K562 (cell line): ENCODE measurements around the gene GRIN2A. TPM values are rescaled to one million over a fixed set of nuclear protein-coding genes. Genes with fewer than 3 reads are reported as not detected.

Experiments
- ESRRB ChIP-seq: fragments of 250-450 bp; sonication (Bioruptor Pico); IDR thresholded peaks from 2 replicates; pipeline ENCODE4 v1.5.0; 2020; ENCODE audit warnings: mild to moderate bottlenecking, moderate library complexity, borderline replicate concordance
- POLR2AphosphoS5 ChIP-seq: IDR thresholded peaks from 2 replicates; pipeline ENCODE4 v1.6.1; 2011; ENCODE audit warnings: mild to moderate bottlenecking, low read depth, low read length, moderate library complexity; ENCODE audit not compliant: control insufficient read depth, insufficient read depth
- SIRT6 ChIP-seq: IDR thresholded peaks from one replicate; pipeline ENCODE4 v1.6.1; 2012; ENCODE audit warnings: low read depth, mild to moderate bottlenecking, control low read depth, inconsistent platforms, low read length, moderate library complexity
- ZNF830 ChIP-seq: fragments of 250-450 bp; sonication (Bioruptor Pico); IDR thresholded peaks from 2 replicates; pipeline ENCODE4 v1.5.0; 2021; ENCODE audit warnings: mild to moderate bottlenecking
- polyA plus RNA-seq, 8 experiments: library from polyadenylated mRNA; depleted of rRNA in 4 of 8; stranded (reverse) in 5 of 8; unstranded in 3 of 8; fragments of >200 nt; fragmentation: Nextera tagmentation in 2 of 8; fragmentation: Illumina TruSeq in 1 of 8; extraction: Ambion mirVana in 2 of 8; extraction: Trizol in 1 of 8; gene quantifications; 2 replicates each; pipeline versions ENCODE4 v1.2.1 to v1.2.3, GENCODE V29; 2011 to 2014; ENCODE audit warnings: inconsistent platforms in 1 of 8, missing spikeins in 1 of 8
- total RNA-seq, 7 experiments: library from RNA; depleted of rRNA in 6 of 7; stranded (reverse); fragments of >200 nt in 6 of 7; fragmentation: Illumina TruSeq in 2 of 7; extraction: Trizol in 2 of 7; gene quantifications; 2 replicates each; pipeline versions ENCODE4 v1.2.1 to v1.2.3, GENCODE V29; 2011 to 2021; ENCODE audit warnings: low replicate concordance in 1 of 7
- TF ChIP-seq, protein P1 (sequence below): sonication (generic); formaldehyde crosslinking; IDR thresholded peaks from 2 replicates; pipeline ENCODE4 v1.8.1; 2022; ENCODE audit warnings: missing genetic modification reagents
- TF ChIP-seq, protein P2 (sequence below), 2 experiments: fragments of 200-800 bp in 1 of 2; sonication (Bioruptor generic) in 1 of 2; sonication (generic) in 1 of 2; formaldehyde crosslinking in 1 of 2; IDR thresholded peaks in 1 of 2; conservative IDR thresholded peaks in 1 of 2; 2 replicates each; pipeline versions ENCODE4 v1.5.0 to v1.6.1; 2016 to 2020; ENCODE audit warnings: missing compliant biosample characterization in 1 of 2, missing genetic modification characterization in 1 of 2, missing genetic modification reagents in 1 of 2
- TF ChIP-seq, protein P3 (sequence below): fragments of 200-800 bp; sonication (Bioruptor generic); IDR thresholded peaks from 2 replicates; pipeline ENCODE4 v1.6.1; 2017; ENCODE audit warnings: missing genetic modification characterization, missing compliant biosample characterization
- TF ChIP-seq, protein P4 (sequence below): IDR thresholded peaks from 2 replicates; pipeline ENCODE4 v1.6.1; 2014; ENCODE audit warnings: antibody characterized with exemption

Gene GRIN2A
- total and polyA plus RNA-seq, 9 of the 15 experiments (the other 6 are each of a cell fraction or from before 2014, with no cell fraction given) = not detected

DNA sequence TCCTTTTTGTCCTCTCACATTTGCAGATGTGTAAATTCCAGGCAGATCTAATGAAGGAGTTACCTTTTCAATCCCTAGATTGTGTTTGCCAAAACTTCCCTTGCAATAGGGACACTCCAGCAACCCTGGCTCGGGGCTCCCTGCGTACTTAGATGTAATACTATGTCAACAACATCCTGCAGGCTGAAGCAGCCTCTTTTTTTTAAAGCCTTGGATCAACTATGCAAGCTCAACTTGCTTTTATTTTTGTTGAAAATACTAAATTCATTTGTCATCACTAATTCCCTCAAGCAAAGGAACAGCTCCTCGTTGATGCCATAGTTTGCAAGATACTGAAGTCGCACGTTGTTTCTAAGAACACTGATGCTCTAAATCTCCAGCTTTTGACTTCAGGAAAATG is 59.1 kb downstream of the GRIN2A start (continued):
- TF ChIP-seq, protein P1, sequence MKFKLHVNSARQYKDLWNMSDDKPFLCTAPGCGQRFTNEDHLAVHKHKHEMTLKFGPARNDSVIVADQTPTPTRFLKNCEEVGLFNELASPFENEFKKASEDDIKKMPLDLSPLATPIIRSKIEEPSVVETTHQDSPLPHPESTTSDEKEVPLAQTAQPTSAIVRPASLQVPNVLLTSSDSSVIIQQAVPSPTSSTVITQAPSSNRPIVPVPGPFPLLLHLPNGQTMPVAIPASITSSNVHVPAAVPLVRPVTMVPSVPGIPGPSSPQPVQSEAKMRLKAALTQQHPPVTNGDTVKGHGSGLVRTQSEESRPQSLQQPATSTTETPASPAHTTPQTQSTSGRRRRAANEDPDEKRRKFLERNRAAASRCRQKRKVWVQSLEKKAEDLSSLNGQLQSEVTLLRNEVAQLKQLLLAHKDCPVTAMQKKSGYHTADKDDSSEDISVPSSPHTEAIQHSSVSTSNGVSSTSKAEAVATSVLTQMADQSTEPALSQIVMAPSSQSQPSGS = no peak
- TF ChIP-seq, protein P2, sequence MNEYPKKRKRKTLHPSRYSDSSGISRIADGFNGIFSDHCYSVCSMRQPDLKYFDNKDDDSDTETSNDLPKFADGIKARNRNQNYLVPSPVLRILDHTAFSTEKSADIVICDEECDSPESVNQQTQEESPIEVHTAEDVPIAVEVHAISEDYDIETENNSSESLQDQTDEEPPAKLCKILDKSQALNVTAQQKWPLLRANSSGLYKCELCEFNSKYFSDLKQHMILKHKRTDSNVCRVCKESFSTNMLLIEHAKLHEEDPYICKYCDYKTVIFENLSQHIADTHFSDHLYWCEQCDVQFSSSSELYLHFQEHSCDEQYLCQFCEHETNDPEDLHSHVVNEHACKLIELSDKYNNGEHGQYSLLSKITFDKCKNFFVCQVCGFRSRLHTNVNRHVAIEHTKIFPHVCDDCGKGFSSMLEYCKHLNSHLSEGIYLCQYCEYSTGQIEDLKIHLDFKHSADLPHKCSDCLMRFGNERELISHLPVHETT (CRISPR knock-in tag; conservative IDR thresholded peaks at IDR 0.05 in 1 of 2, IDR thresholded peaks at IDR 0.05 in 1 of 2) = no peak
- TF ChIP-seq ESRRB (no peak), ZNF830 (CRISPR knock-in tag) (no peak), POLR2AphosphoS5 (no peak), SIRT6 (no peak)
- TF ChIP-seq, protein P3, sequence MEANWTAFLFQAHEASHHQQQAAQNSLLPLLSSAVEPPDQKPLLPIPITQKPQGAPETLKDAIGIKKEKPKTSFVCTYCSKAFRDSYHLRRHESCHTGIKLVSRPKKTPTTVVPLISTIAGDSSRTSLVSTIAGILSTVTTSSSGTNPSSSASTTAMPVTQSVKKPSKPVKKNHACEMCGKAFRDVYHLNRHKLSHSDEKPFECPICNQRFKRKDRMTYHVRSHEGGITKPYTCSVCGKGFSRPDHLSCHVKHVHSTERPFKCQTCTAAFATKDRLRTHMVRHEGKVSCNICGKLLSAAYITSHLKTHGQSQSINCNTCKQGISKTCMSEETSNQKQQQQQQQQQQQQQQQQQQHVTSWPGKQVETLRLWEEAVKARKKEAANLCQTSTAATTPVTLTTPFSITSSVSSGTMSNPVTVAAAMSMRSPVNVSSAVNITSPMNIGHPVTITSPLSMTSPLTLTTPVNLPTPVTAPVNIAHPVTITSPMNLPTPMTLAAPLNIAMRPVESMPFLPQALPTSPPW (CRISPR knock-in tag) = no peak
- TF ChIP-seq, protein P4, sequence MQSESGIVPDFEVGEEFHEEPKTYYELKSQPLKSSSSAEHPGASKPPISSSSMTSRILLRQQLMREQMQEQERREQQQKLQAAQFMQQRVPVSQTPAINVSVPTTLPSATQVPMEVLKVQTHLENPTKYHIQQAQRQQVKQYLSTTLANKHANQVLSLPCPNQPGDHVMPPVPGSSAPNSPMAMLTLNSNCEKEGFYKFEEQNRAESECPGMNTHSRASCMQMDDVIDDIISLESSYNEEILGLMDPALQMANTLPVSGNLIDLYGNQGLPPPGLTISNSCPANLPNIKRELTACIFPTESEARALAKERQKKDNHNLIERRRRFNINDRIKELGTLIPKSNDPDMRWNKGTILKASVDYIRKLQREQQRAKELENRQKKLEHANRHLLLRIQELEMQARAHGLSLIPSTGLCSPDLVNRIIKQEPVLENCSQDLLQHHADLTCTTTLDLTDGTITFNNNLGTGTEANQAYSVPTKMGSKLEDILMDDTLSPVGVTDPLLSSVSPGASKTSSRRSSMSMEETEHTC = no peak
